Measurements from ENCODE around the gene TRIM61.
"Not testable (repeated sequence)": the region's sequence is repeated elsewhere in the genome, so short reads cannot be mapped to it uniquely, and the experiment has no call there.

TRIM61 gene

DNA sequence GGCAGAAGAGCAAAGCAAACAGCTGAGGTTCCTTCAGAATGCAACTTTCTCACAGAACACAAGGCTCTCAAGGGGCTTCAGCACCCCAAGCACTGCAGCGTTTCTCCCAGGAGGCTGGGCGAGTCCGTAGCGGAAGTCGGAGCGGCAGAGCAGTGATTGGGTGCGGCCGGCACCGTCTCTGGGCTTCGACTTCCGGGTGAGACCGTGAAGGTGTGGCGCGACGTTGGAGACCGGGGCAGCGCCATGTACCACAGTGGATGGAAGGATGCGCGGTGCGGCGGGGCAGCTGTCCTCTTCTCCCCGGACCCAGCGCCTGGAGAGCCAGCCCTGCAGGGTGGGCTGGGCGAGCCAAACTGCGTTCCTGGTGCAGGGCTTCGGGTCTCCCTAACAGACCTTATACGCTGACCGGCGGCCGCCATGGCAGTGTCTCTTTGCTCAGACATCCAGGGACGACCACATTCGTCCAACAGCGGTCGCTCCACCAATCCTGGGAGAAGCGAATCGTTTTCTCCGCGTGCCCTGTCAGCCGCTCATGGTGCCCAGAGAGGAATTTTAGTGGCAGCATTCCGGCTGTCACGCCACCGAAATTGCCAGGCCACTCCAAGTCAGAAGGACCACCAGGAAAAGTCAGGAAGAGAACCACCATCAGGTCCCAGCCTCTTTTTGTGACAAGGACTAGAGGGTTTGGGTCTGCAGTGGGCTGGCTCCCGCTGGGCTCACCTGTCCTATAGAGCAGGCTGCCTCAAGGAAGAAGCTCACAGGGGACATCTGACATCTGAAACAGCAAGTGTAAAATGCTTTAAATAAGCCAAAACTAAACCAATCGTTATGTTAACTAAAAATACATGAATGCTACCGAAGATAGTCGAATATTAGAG lies 20.5 kb downstream of the TRIM61 start:
- peak; percentile 41 to 54 for DNase-seq (ENCODE audit: low read depth in 2 of 2)

DNA sequence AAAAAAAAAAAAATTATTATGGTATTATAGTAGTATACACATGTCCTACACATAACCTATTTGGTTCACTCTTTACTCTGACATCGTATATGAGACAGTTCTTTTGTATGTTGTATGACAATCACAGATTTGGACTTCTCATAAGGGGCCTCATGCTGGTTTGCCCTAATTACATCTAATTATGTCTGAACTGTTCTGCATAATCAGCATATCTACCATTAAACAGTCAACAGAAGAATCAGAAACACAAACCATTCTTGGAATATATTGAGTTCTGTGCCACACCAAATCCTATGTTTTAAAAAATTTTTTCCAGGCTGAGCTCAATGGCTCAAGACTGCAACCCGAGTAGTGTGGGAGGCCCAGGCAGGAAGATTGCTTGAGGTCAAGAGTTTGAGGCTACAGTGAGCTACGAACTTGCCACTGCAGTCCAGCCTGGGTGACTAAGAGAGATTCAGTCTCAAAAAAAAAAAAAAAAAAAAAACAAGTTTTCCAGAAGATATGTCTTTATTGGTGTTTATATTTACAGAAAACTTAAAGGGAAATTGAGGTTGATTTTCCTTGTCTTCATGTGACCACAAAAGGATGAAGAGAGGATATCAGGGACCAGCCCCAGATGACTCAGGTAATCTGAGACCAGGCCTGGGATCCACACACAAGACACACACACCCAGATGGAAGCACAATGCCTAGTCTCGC lies 22.2 kb downstream of the TRIM61 start:
- DNase-seq (ENCODE audit: low read depth in 2 of 2) = no peak

DNA sequence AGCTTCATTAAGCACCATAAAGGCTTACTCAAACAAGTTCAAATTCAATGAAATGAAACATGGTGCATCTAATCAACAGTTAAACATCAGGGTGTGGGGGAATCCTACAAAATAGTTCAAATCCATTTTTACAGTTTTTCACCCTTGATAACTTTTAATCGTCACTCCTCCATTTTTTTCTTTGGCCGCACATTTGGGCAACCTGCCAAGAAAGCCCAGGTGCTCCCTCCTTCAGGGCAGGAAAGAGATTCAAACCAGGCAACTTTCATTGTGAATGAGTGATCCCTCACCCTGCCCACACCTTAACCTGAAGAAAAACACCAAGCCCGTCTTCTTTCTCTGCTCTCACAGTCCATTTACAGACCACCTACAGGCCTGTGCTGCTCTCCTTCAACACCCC lies 24.9 kb downstream of the TRIM61 start:
- no peak for DNase-seq (ENCODE audit: low read depth in 2 of 2)

DNA sequence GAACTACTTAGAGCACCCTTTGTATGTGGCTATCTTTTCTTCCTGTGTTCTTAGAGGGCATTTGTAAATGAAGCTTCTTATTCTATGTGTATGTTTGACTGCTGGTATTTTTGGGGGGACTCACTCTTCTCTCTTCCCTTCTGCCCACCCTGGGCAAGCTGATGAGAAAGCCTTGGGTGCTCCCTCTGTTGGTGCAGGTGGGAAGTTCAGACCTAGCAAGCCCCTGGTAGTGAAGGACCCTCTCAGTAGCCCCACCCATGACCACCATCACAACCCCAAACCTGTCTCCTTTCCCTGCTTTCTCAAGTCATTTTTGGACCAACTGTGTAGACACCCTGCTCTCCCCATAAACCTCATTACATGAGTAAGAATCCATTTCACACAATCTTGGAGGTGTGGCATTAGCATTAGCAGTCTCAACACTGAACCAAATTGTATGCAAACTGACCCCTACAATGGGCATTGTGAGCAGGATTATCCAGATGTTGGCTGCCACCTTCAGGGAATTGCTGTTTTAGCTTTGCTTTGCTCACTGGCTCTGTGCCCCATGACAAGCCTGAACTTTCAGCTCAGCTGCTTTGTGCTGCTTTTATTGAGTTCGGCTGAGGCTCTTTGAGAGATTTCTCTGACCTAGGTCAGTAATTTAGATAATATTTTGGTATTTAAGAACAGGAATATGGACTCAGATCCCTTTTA lies 27.9 kb downstream of the TRIM61 start:
- no peak for DNase-seq (ENCODE audit: low read depth in 2 of 2)

DNA sequence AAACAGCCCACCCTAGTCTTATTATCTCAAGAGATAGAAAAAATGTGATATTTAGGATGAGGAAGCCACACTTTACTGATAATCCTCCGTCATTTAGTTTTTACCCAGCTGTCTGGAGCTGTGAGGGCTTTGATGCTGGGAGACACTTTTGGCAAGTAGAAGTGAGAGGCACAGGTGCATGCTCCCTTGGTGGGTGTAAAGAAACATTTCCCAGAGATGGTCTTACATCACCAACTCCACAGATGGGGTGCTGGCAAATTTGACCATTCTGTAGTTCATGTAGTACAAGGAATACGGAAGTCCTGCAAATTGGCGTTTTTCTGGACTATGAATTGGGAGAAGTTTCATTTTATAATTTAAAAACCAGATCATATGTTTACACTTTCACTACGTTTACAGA lies 28.5 kb downstream of the TRIM61 start:
- no peak for DNase-seq (ENCODE audit: low read depth in 2 of 2)

DNA sequence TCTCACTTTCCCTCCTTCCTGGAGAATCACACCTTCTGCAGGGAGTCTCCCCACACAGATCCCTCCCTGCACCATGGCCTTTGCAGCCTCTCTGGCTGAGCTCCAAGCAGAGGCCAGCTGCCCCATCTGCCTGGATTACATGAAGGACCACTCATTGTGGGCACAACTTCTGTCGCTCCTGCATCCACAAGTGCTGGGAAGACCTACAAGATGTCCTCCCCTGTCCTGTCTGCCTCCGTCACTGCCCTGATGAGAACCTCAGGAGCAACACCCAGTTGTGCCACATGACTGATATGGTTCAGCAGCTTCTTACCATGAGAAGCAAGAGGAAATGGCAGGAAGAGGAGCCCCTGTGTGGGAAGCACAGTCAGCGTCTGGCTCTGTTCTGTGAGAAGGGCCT lies 29.5 kb downstream of the TRIM61 start:
- DNase-seq (ENCODE audit: low read depth in 2 of 2) = not testable (repeated sequence)

DNA sequence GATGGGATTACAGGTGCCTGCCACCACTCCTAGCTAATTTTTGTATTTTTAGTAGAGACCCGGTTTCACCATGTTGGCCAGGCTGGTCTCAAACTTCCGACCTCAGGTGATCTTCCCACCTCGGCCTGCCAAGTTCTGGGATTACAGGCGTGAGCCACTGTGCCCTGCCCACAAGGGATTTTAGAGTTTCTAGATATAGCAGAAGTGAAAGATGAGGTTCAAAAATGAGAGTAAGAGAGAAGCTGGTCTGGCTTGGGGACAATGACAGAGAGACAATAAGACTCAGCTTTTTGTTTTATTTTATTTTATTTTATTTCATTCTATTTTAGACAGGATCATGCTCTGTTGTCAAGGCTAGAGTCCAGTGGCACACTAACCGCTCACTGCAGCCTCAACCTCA lies 30.6 kb downstream of the TRIM61 start:
- DNase-seq (ENCODE audit: low read depth in 2 of 2) = no peak

DNA sequence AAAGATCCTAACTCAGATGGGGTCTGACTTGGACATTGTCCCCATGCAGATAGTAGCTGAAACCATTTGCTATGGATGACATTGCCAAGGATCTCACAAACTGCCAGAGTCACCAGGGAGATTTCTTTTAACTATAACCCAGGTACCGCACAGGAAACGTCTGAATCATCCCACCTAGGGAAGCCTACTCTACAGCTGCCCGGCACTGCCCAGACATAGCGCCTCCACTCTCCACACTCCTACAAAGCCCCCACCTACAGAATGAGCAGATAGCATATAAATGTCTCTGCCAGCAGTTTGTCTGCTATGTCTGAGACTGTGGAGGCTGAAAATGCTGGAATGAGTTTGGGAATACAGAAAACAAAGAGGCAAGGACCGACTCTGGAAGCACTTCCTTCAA lies 32.3 kb downstream of the TRIM61 start:
- DNase-seq (ENCODE audit: low read depth in 2 of 2) = no peak

DNA sequence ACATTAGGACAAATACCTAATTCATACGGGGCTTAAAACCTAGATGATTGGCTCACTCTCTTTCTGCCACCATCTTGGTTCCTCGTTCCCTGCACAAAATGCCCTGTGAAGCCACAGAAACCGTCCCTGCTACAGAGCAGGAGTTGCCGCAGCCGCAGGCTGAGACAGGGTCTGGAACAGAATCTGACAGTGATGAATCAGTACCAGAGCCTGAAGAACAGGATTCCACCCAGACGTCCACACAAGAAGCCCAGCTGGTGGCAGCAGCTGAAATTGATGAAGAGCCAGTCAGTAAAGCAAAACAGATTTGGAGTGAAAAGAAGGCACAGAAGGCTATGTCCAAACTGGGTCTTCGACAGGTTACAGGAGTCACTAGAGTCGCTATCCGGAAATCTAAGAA lies 34.3 kb downstream of the TRIM61 start:
- DNase-seq (ENCODE audit: low read depth in 2 of 2) = no peak

DNA sequence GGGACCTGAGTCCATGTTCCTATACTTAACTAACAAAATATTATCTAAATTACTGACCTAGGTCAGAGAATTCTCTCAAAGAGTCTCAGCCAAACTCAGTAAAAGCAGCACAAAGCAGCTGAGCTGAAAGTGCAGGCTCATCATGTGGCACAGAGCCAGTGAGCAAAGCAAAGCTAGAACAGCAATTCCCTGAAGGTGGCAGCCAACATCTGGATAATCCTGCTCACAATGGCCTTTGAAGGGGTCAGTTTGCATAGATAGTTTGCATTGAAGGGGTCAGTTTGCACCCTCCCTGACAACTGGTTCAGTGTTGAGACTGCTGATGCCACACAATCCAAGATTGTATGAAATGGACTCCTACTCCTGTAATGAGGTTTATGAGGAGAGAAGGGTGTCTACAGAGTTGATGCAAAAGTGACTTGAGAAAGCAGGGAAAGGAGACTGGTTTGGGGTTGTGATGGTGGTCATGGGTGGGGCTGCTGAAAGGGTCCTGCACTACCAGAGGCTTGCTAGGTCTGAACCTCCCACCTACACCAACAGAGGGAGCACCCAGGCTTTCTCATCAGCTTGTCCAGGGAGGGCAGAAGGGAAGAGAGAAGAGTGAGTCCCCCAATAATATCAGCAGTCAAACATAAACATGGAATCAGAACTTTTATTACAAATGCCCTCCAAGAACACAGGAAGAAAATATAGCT lies 39.7 kb downstream of the TRIM61 start:
- DNase-seq (ENCODE audit: low read depth in 2 of 2) = no peak

DNA sequence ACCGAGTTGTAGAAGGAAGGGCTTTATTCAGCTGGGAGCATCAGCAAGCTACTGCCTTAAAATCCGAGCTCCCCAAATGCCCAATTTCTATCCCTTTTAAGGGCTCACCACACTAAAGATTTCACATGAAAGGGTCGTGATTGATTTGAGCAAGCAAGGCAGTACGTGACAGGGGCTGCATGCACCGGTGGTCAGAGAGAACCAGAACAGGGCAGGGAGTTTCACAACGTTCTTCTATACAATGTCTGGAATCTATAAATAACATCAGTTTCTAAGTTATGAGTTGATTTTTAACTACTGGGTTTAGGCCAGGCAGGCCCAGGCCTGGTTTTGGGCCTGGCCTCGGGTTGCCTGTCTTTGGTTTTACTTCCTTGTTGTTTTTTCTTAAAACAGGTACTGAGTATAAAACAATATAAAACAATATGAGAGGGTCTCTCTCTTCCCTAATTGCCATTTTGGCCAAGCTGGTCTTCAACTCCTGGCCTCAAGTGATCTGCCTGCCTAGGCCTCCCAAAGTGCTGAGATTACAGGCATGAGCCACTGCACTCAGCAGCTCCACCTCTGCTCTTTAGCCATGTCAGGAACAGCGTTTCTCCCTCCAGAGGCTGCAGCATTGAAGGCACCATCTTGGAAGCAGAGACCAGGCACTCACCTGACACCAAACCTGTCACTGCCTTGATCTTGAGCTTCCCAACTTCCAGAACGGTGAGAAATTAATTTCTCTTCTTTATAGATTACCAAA lies 41.4 kb downstream of the TRIM61 start:
- not testable (repeated sequence) for DNase-seq (ENCODE audit: low read depth in 2 of 2)

DNA sequence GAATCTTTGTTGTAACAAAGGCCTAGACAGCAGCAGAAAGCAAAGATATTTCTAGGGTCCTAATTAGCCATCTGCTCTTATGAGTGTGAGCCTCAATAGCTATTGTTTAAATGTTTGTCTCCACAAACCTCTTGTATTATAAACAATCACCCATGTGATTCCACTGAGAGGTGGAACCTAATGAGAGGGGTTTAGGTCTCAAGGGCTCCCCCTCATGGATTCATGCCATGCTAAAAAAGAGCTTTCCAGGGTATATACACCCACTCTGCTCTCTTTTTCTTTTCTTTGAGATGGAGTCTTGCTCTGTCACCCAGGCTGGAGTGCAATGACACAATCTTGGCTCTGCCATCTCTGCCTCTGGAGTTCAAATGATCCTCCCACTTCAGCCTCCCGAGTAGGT lies 42.1 kb downstream of the TRIM61 start:
- no peak for DNase-seq (ENCODE audit: low read depth in 2 of 2)

DNA sequence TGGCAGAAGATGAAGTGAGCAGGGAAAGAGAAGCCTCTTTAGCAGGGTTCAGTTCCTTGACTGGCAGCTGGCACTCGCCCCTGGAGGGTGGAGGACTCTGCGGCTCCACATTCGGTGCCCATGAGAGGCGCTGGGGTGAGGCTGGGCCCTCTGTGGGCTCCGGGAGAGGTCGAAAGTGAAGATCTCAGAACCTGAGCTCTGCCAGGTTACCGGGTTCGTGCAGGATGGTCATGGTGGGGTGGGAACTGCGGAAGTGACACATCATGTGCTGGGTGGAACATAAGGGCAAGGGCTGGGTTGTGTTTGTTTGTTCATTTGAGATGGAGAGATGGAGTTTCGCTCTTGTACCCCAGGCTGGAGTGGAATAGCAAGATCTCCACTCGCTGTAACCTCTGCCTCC lies 44.2 kb downstream of the TRIM61 start:
- DNase-seq (ENCODE audit: low read depth in 2 of 2) = no peak

DNA sequence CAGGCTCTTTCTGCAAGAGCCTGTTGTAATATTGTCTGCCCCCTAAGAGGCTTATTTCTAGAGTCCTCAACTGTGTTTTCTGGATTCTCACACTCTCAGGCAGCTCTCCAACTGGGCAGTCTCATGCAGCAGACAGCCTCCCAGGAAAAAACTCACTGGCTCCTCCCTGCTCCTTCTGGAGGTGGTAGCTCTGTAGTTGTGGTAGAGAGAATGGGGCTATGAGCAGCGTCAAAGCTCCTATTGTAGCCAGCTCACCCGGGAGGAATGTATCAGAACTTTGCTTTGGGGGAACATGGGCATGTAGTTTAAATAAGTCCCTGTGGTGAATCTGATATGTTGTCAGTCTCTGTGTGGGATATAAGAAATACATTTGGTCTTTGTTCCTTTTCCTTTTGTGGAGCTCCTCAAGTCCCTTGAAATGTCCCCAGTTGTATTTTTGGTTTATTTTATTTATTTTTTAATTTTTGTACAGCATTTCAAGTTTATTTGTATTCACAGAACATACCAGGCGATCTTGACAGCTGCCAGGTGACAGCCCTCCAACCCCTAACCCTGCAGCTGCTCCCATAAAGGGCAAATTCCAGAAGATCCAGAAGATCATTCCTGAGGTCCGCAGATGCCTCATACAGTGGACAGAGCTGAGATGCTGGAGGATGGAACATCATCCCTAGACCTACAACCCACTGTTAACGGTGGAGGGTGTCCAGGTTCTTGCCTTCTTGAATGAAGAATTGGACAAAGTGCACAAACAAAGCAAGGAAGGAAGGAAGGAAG lies 45.7 kb downstream of the TRIM61 start:
- no peak for DNase-seq (ENCODE audit: low read depth in 2 of 2)

DNA sequence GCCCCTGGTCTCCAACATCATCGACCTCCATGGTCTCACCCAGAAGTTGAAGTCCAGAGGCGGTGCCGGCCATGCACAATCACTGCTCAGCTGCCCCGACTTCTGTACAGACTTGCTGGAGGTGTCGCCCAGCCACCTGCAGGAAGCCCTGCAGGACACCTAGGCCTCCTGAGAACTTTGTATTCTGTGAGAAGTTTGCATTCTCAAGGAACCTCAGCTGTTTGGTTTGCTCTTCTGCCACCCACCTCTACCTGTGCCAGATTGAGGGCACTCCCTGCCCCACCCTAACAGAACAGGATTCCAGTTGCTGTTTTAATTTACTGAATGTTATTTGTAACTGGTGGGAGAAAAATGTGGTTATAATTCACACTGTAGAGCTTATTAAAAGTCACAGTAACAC lies 46.8 kb downstream of the TRIM61 start:
- DNase-seq (ENCODE audit: low read depth in 2 of 2) = no peak

DNA sequence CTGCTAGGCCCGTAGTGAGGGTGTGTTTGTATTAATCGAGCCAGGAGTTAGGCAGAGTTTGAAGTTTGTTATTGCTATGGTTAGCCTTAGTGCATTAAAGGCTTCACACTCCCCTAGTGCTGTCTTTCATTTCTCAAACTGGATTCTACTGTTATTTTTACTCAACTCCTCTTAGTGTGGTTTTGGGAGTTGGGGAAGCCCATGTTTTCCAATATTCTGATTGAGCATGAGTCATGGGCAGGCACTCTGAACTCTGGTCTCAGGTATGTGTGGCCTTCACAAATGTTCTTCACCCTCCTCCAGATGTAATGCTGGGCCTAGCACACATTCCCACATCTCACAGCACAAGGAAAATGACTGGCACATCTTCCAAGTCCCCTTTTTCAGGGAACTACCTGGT lies 50.4 kb downstream of the TRIM61 start:
- not testable (repeated sequence) for DNase-seq (ENCODE audit: low read depth in 2 of 2)

DNA sequence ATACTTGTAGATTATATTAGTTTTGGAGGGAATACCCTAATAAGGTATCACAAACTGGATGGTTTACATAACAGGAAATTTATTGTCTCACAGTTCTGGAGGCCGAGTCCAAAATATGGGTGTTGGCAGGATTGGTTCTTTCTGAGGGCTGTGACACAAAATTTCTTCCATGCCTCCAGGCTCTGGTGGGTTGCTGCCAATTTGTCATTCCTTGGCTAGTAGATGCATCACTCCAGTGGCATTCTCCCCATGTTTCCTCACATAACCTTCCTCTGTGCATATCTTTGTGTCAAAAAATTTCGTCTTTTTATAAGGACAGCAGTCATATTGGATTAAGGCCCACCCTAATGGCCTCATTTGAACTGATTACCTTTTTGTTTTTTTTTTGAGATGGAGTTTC lies 51.2 kb downstream of the TRIM61 start:
- no peak for DNase-seq (ENCODE audit: low read depth in 2 of 2)

DNA sequence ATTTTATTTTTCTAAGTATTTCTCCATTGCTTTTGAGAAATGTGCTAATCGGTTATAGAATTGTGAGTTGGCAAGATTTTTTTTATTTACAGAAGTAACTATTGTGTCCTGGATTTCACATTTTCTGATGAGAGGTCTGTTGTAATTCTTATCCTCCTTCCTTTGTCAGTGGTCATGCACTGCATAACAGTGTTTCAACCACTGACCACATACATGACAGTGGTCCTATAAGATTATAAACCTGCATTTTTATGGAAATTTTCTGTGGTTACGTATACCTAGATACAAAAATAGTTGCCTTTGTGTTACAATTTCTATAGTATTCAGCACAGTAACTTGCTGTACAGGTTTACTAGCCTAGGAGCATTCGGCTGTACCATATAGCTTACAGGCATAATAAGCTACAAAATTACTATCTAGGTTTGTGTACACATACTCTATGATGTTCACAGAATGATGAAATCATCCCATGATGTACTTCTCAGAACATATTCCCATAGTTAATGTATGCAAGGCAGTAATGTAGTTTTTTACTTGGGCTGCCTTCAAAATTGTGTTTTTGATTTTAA lies 52.7 kb downstream of the TRIM61 start:
- no peak for DNase-seq (ENCODE audit: low read depth in 2 of 2)

DNA sequence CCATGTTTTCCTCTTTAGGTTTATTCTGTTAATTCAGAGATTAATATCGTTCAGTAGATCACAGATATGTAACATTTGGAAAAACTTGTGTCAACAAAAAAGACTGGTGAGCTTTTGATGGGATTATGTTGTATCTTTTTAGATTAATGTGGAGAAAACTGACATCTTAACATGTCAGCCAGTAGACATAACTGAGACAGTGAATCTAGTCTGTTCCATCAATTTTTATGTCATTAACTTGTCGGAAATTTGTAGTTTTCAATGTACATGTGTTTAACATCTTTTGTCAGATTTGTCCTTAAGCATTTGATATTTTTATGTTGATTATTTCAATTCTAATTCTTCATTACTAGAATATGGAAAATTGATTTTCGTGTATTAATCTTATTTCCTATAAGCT lies 58.5 kb downstream of the TRIM61 start:
- no peak for DNase-seq (ENCODE audit: low read depth in 2 of 2)
